GM23248 (cell line): Measurements from ENCODE around the gene CLINT1.

Experiments used
- EZH2 ChIP-seq: fragments of 200-600 bp; sonication (generic); IDR thresholded peaks from 2 replicates; pipeline ENCODE4 v1.6.1; 2018; ENCODE audit warnings: antibody characterized with exemption, mild to moderate bottlenecking; ENCODE audit not compliant: insufficient read depth, poor library complexity, severe bottlenecking
- EZH2phosphoT487 ChIP-seq: fragments of 200-600 bp; sonication (generic); IDR thresholded peaks from 2 replicates; pipeline ENCODE4 v1.6.1; 2018; ENCODE audit warnings: antibody characterized with exemption, moderate library complexity, mild to moderate bottlenecking, low read depth; ENCODE audit not compliant: insufficient read depth

DNA sequence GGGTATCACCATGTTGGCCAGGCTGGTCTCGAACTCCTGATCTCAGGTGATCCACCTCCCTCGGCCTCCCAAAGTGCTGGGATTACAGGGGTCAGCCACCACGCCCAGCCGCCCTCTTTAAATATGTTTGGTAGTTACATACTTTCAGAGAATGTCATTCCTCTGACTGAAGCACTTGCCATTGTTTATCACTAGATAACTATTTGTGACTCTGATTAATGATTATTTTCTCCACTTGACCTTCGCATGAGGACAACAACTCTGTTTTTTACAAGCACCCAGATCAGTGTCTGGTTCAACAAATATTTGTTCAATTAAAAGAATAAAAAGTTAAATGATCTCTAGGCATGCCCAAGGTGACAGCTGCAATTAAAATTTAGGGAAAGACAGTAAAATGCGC lies 56.2 kb downstream of the CLINT1 start:
- no peak for TF ChIP-seq EZH2
- TF ChIP-seq EZH2phosphoT487 = no peak
